HG03103 (cell line): ENCODE data around the gene ZC3HAV1.
"Not testable (repeated sequence)": the region's sequence is repeated elsewhere in the genome, so short reads cannot be mapped to it uniquely, and the experiment has no call there.

ENCODE experiments used
- ATAC-seq: cut with Tn5 transposase; IDR thresholded peaks from one replicate; pipeline ENCODE4 v1.9.1; 2021; ENCODE audit warnings: low read depth; ENCODE audit not compliant: unreplicated experiment

ZC3HAV1 gene

DNA sequence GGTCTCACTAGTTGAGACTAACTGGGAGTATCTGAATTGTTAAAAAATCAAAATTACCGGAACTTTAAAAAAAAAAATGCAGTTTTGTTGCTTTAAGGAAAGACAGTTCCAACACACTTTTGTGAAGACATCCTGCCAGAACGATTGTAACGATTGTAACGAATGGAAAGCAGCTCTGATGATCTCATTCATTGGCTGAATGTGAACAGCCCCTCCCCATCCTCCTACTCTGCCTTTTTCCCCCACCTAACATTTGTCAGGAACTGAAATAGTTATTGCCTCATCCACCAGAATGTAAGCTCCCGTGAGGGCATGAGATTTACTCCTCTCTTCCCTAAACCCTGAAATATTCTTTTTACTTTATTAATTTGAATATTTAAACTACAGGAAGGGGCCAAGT is 50.6 kb downstream of the ZC3HAV1 start:
- no peak for ATAC-seq

DNA sequence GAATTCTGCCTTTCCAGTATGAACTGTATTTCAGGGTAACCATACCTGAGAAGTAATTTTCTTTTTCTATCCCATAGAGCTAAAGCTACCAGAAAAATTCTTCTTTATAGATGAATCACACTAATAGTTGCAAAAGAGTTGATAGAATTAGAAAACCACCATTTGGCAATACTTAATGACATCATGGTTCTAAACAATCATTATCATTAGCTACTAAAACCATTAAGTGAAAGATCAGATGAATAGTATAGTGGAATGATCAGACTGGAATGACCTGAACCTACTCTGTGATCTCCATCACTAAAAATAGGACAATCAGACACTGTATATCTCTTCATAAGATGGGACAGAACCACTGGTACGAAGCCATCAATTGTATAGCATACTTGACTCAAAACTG is 53.8 kb downstream of the ZC3HAV1 start:
- ATAC-seq: no peak

DNA sequence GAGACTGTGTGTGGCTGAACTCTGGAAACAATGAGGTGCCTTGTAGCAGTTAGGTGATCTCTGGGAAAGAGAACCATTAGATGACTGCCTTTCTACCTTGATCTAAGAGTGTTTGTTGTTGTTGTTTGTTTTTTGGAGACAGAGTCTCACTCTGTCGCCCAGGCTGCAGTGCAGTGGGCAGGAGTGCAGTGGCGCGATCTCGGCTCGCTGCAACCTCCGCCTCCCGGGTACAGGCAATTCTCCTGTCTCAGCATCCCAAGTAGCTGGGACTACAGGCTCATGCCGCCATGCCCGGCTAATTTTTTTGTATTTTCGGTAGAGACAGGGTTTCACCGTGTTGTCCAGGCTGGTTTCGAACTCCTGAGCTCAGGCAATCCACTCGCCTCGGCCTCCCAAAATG is 54.9 kb downstream of the ZC3HAV1 start:
- not testable (repeated sequence) for ATAC-seq

DNA sequence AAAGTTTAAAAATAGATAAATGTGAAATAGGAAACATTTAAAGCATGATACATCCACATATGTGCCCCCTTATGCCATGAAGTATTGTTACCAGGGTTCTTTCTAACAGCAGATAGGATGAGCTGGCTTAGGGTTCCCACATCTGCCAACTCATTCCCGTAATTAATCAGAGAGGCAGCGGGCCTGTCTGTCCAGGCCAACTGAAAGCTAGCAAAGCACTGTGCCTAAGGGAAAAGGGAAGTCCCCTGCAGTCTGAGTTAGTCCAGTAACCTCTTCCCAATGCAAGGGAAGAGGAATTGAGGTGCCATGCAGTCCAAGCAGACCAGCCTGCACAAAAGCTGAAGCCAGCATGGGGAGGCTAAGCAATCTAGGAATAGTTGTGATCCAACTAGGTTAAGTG is 55.4 kb downstream of the ZC3HAV1 start:
- no peak for ATAC-seq

DNA sequence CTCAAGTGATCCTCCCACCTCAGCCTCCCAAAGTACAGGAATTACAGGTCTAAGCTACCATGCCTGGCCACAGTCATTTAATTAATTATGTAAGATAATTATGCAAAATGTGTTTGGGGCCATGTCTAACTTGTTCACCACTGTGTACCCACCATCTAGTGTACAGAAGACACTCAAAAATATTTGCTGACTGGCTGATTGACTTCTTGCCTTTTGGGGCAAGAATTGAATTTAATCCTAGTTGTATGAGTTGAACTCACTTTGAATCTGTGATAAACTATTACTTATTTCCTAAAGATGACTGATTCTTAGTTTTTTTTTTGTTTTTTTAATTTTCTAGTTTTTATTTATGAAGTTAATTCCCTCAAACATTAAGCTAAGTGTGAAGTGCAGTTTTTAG is 57.9 kb downstream of the ZC3HAV1 start:
- ATAC-seq: no peak

DNA sequence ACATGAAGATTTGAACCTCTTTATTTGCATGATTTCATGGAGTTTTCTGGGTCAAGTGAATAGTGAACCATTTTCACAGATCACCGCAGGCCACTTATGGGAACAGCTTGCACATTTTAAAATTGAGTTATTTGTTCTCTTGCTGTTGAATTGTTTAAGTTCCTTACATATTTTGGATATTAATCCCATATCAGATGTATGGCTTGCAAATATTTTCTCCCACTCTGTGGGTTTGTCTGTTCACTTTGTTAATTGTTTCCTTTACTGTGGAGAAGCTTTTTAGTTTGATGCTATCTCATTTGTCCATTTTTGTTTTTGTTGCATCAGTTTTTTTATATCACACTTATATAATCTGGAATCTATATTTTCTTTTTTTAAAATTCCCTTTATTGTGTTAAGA is 59.6 kb downstream of the ZC3HAV1 start:
- no peak for ATAC-seq

DNA sequence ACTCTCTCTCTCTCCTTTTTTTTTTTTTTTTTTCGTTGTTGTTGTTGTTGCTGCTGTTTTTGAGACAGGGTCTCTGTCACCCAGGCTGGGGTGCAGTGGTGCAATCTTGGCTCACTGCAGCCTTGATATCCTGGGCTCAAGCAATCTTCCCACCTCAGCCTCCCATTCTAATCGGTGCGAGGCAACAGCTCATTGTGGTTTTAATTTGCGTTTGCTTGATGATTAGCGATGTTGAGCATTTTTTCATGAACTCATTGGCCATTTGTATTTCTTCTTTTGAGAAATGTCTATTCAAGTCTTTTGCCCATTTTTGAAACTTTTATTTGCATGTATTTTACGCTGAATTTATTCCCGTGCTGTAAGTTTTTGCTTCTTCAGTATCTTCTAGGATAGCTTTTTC is 60.4 kb downstream of the ZC3HAV1 start:
- ATAC-seq: no peak

DNA sequence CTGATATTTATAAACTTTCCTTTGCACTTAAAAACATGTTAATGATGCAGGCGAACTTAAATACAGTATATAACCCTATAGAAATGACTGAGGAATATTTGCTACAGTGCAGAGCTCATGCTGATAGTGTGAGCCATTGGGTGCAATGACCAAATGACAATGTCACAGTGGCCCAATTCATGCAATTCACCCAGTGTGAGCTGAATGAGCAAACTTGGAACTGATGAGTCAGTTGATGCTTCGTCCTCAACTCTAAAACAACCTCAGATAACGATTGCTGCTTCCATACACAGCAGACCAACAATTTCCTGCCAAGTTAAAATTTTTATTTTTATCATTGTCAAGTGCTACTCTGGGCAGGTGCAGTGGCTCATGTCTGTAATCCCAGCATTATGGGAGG is 61.5 kb downstream of the ZC3HAV1 start:
- ATAC-seq: no peak

DNA sequence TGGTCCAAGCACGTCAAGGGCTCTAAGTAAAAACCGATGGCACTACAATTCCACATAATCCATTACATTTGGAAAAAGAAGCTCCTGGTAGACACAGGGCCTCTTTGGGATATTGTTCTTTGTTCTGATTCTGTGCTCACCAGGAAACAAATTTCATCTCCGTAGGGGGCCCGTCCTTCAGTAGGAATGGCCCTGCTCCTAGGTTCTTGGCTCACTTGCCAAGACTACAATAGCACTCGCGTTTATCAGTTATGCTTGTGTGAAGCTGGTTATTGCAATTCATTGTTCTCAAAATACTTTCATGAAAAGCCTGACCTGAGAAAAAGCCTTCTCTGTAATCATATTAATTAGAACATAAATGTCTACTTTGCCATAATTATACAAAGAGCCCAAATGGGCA is 63.4 kb downstream of the ZC3HAV1 start:
- no peak for ATAC-seq

DNA sequence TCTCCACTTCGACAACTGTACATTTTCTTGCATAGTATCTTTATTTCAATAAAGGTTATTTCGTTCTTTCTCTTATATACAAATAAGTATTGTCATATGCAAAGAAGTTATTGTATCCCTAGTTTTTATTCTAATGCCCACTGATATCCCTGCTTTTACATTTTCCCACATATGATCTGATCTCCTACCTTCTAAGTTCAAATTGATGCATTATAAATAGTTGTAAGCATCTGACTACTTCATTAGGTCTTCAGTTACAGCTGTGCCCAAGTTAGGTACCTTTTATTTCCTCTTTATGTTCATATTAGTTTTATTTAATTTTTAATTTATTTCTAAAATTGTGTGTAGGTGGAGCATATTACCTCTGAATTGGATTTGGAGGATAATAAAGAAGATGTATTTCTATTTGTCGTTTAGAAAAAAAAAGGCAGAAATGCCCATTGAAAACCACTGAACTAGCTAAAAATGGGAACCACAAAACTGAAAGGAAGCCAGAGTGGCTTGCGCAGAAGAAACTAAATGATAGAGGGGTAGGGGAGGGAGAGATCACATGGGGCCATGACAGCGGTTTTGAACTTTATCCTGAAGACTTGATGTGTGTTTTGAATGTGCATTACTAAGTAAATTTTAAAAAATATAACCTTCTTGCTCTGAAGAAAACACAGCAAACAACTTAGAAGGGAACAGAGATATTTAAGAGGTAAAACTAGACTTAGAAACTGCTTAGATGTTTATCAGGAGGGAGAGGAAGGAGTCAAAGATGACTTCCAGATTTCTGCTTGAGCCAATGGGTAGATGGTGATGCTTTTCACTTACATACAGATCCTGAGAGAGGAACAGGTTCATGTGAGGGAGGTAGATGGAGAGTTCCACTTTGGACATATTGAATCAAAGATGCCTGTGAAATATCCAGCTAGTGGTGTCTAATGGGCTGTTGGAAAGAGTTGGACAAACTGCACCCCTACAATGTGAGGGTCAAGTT is 64.4 kb downstream of the ZC3HAV1 start:
- ATAC-seq: no peak

DNA sequence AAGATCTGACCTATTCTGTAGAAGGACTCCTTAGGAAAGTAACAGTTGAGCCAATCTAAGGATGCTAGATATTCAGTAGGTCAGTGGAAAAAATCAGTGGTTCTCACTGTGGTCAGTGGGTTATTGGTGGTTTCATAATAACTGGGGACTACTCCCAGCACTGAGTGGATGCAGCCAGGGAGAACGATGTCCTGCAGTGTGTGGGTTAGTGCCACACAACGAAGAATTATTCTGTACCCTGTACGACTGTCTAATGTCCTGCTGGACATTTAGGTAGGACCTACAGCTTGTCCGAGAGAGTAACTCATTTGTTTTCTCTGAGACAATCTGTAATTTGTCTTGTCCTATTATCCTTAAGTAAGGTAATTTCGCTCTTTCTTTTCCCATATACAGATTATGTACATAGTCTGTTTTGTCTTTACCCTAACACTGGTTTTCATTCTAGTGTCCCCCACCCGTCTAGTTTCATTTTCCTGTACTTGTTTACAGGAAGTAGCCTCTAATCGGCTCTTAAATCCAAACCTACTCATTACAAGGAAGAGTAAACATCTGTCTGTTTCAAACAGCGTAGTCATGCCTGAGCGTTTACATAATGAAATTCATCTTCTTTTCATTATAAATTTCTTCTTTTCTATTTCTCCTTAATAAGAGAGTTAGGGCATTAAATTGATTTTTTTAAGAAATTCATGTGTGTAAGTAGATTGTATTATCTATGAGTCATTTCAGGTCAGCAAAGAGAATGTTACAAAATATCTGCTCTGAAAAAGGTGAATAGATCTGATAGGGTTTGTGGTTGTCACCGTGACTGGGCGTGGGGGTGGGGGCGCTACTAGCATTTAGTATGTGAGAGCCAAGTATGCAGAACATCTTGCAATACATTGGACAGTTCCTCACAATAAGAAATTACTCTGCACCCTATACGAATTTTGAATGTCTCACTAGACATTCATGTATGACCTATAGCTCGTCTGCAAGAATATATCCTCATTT is 65.4 kb downstream of the ZC3HAV1 start:
- no peak for ATAC-seq

DNA sequence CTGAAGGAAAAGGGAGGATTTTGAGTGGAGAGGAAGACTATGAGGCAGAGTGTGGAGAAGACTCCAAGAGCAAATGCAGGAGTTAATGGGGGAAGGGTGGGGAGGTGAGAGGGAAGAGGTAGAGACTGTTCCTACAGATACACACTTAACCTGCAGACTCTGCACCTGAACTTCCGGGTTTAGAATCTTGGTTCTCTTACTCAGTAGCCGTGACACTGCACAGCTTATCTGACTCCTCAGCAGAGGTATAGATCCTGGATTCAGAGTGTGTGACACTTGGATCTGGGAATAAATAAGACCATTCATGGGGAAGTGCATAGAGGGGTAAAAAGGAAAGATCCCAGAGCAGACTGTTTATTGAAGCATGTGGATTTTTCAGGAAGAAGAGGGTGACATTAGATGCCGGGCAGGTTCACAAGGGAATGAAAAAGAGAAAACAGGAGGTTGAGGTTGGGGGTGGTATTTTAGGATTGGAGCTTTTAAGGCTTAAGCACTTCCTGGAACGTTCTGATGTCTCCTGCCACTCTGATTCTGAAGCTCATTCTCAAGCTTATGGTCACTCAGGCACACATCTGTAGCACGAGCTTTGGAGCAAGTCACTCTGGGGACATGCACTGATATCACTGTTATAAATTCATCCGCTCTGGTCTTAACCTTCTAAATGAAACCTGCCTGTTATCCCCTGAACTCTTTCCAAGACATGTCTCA is 68.0 kb downstream of the ZC3HAV1 start:
- no peak for ATAC-seq

DNA sequence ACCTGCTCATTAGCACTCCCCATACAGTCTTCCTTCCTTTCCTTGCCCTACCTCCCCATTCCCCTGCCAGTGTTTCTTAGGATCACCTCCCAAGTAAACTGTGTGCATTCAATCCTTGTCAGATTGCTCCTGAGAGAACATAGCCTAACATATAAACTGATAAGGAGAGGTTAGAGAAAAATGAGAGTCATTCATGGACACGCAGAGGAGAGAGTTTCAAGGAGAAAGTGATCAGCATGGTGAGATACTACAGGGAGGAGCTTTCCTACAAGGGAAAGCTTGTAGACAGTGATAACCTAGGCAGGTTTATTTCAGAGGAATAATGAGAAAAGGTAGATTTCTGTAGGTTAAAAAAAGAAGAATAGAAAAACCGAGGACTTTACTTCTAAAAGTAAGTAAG is 70.8 kb downstream of the ZC3HAV1 start:
- no peak for ATAC-seq

DNA sequence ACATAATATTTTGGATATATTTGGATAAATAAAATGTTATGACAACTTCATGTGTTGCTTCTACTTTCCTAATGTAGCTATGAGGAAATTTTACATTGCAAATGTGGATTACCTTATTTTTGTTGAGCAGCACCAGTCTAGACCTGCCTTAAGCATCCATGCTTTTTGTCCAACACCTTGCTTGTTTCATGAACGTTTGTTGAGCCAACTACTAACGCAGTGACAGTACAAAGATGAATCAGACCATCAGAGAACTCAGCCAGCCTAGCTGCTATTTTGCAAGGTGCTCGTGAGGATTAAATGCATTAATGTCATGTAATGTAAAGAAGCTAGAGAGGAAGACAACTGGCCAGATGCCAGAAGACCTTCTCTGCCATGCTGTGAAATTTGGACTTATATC is 72.6 kb downstream of the ZC3HAV1 start:
- ATAC-seq: no peak

DNA sequence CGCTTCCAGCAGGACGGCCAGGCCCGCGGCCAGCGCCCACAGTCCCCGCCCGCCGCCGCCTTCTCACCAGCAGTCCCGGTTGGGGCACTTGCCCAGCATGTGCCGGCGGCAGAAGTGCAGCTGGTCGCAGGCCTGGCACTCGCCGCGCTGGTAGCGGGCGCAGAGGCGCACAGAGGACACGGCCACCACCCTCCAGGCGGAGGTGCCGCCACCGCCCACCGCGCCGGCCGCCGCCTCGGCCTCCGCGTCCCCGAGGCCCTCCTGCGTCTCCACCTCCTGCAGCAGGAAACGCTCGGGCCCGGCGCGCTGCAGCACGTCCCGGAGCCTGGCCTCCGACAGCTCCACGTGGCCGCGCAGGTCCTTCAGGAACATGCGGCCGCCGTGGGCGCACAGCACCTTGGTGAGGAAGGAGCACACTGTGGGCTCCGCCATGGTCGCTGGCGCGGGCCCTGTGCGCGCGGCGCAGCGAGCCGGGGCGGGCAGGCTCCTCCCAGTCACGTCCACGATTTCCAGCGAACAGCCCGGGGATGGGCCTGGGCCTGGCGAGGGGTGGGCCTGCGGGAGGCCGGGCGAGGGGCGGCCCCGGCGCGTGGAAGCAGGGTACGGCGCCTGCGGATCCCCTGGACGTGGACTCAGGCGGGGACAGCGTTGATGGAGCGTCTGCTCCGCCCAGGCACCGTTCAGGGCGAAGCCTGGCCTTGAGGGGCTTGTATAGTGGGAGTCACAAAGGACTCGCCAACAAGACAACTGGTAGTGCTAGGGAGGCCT is 73.8 kb downstream of the ZC3HAV1 start, which contains the start of gene ZC3HAV1L:
Gene ZC3HAV1L (minus strand): TSS at position 457 of the 768 bp plus-strand sequence. CDS start 25 bp downstream, at position 432.
- ATAC-seq: peak; percentile 79

DNA sequence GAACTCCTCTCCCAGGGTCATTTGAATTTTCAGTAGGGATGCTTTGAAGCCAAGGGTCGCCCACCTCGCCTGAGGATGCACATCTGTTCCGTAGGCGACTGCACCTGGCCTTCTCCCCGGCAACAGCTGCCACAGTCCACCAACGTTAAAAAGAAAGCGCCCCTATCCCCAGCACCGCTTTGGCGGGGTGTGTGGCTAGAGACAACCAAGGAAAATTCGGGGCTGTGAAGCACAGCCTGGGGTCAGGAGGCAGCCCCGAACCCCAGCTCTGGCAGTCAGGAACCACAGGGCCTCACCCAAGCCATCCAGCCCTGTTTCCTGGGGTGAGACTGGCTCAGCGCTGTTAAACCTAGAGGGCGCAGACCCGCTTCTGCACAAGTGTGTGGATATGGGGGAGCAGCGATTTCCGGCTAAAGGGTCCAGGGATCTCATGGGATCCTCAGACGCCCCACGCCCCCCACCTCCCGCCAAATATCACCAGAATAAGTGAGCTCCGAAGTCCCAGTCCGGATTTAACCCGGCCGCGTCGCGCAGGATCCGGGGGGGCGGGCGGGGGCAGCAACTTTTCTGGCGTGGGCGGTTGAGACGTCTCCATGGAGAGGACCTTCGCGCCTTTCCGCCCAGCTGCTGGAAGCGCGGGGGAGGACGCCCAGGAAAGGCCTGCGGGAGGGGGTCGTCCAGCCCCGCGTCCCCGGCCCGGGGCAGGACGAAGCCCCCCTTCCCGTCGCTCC is 74.5 kb downstream of the ZC3HAV1 start:
- peak; percentile 32 for ATAC-seq

DNA sequence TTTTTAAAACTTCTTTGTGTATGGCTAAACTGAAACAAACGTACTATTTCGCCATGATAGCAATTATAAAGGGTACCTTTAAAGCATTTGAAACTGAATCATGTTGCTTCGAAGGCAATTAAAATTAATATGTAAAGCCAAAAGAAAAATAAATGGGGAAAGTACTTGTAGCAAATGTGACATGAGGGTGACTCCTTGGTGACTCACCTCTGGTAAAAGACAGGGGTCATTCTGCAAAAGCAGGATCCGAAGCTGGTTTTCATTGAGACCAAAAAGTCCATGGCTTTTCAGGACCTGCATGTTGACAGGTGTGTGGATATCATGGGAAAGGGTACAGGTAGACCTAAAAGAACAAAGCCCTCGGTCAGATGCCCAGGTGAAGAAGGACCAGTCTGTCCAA is 75.2 kb downstream of the ZC3HAV1 start:
- ATAC-seq: no peak

DNA sequence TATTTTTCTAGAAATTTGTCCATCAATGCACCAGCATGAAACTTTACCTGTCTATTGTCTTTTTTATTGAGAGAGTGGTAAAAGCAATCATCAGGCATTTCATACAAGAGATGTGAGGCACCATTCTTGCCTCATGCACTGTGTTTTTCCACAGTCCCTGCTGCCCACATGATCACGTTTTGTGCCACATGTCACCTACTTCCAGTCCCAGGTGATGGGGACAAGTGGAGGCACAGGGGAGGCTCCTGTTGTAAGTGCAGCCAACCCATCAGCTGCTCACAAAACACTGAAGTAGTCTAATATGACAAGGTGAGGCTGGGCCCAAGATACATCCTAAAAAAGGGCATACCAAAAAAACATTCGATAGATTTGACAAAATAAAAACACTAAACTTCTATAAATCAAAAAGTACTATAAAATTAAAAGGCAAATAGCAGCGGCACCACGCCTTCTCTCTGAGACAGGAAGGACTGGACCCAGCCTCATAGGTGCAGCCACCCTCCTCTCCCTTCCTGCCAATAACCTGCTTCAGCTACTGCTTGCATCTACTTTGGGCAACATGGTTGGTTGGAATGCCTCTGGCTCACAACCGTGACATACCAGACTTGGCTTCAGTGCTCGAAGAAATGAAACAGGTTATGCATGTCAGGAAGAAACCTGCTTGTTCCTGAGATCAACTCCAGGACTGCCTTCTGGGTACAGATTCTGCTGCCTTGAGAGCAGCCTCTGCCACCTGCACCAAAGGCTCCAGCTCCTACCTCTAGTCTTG is 76.0 kb downstream of the ZC3HAV1 start:
- ATAC-seq: no peak
